ENCODE results near the gene GSN. TPM values are rescaled to one million over a fixed set of nuclear protein-coding genes. Genes with fewer than 3 reads are reported as not detected.

Gene GSN
- total RNA-seq, 1 donor: 254 TPM

DNA sequence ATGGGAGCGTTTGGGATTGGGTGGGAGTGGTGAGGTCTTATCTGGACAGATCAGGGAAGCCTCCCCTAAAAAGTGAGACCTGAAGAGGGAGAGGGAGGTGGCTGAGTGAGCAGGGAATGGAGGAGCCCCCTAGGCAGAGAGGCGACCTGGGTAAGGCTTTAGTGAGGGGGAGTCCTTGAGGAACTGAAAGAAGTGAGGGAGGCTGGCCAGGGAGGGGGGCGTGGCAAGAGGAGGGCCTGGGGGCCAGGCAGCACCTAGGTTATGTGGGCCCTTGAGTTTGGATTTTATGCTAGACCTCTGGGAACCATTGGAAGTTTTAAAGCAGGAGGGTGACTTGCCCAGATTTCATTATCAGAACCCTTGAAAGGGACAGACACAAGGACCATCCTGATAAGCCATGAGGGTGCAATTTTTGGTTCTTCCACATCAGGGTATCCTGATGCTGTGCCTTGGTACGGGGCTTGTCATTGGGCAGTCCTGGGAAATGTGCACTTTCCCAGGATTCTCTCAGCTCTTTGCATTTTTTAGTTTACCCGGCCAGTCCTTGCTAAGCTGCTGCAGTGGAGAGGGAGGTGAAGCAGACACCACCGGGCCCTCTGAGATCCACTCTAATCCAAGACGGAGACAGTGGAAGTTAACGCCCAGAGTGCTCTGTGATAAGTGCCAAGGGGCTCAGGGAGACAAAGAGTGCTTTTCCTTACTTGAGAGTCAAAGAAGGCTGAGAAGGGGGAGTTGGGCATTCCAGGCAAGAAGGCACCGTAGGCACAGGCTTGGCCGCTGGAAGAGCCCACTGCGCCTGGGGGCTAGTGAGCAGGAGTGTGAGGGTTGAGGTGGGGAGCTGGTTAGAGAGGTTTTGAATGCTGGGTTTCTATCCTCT, 16.1 kb downstream of the GSN start:
- no peak overlapping the region for H3K4me3 ChIP-seq (ENCODE audit: low read depth, low read length)
- DNase-seq (ENCODE audit: low read depth): no peak
- TF ChIP-seq CTCF (IDR thresholded peaks at IDR 0.05; ENCODE audit: insufficient read depth, low read depth, low read length): no peak

DNA sequence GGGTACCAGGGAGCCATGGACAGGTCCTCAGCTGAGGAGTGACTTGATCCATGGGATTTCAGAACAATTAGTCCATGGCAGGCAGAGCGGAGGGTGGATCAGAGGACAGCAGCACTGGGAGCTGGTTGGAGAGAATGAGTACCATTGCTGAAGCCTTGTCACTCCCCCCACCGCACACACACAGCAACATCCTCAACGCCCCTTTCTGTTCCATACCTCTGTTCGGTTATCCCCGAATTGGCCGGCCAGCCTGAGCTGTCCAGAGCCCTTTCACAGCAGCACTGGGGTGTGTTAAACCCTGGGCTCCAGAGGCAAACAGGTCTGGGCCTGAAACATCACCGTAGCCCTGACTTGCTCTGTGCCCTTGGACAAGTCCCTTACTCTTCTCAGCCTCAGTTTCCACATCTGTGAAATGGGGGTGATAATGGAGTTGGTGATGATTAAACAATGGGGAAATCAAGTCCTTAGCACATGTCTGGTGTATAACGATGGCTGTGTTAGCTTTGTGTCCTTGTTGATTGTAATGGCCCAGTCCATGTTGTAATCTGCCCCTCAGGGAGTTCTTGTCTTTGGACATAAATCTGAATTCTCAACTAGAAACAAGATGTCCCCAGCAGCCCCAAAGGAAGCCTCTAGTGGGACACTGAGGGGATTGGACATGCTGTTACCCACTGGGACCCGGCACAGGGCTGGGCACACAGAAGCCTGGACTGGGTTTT, 16.9 kb downstream of the GSN start:
- no peak for TF ChIP-seq CTCF (IDR thresholded peaks at IDR 0.05; ENCODE audit: insufficient read depth, low read depth, low read length)
- no peak overlapping the region for H3K4me3 ChIP-seq (ENCODE audit: low read depth, low read length)
- DNase-seq (ENCODE audit: low read depth): no peak

- no peak for TF ChIP-seq CTCF (IDR thresholded peaks at IDR 0.05; ENCODE audit: insufficient read depth, low read depth, low read length)
- DNase-seq (ENCODE audit: low read depth): peak; percentile 79
- no peak overlapping the region for H3K4me3 ChIP-seq (ENCODE audit: low read depth, low read length)
Measured at GRCh38 chr9:121285835-121286687, 18.1 kb downstream of the GSN start.

DNA sequence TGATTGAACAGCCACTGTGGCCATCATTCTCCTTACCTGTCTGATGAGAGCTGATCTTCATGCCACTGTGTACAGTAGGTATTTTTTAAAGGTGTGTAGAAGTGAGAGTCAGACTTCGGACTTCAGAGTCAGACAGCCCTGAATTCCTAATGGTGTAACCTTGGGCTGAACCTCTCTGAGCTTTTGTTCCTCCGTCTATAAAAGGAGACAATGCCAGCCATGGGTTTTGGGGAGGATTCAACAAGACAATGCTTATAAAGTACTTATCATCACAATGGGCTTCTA, 18.7 kb downstream of the GSN start:
- TF ChIP-seq CTCF (IDR thresholded peaks at IDR 0.05; ENCODE audit: insufficient read depth, low read depth, low read length): no peak
- no peak overlapping the region for H3K4me3 ChIP-seq (ENCODE audit: low read depth, low read length)
- no peak for DNase-seq (ENCODE audit: low read depth)

DNA sequence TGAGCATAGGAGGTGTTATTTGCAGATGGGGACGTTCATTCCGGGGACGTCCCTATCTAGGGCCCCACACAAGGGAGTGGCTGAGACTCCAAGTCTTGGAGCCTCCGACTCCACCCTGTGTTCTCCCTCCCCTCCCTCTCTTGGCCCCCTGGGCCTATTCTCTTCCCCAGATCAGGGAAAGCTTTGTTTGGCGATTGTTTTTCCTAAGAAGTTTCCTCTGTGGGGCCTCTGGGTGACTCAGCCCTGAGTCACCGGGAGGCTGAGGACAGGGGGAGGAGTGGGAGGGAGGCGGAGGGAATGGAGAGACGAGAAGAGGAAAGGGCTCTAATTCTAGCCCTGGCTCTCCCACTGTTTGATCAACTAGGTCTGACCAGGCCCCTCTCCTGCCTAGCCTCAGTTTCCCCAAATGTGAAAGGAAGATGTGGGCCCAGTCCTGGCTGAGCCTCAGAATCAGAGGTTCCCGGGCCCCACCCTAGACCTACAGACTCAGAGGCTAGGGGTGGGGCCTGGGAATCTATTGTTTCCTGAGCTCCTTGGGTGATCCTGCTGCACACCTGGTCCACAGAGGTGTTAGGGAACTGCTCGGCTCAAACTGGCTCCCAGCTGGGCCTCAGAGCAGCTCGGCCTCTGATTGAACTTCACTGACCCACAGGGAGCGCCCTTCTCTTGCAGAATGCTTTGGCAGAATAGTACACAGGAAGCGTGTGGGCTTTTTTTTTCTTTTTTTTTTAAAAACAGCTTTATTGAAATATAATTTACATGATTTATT, 19.2 kb downstream of the GSN start:
- peak; percentile 27 for TF ChIP-seq CTCF (IDR thresholded peaks at IDR 0.05; ENCODE audit: insufficient read depth, low read depth, low read length)
- H3K4me3 ChIP-seq (ENCODE audit: low read depth, low read length): peak overlapping the region; percentile 7
- DNase-seq (ENCODE audit: low read depth): peak; percentile 95

DNA sequence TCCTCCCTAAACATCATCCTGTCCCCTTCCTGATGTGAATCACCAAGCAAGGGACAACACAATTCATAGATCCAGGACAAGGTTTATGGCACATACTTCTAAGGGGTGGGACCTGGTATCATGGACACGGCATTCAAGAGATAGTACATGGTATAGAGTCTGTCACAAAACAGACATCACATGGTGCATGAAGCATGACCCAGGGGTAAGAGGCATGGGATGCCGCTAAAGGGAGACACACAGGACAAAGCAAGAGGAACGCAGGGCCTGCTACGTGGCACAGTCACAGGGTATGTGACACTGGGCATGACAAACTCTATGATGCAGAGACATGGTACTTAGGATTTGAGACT, 20.7 kb downstream of the GSN start:
- no peak for DNase-seq (ENCODE audit: low read depth)
- no peak overlapping the region for H3K4me3 ChIP-seq (ENCODE audit: low read depth, low read length)

More for the DNA sequence above, 20.7 kb downstream of the GSN start:
- no peak for TF ChIP-seq CTCF (IDR thresholded peaks at IDR 0.05; ENCODE audit: insufficient read depth, low read depth, low read length)

All from fibroblast of villous mesenchyme (primary cell).